Suprapubic skin (tissue), 4 donors: ENCODE data around the gene ITGAL.

ENCODE experiments used
- CTCF ChIP-seq, 2 donors: fragments of 200-600 bp in 1 of 2; fragments of 450-650 bp in 1 of 2; sonication (generic) in 1 of 2; IDR thresholded peaks; one replicate each; pipeline ENCODE4 v1.5.1; 2016 to 2019; ENCODE audit warnings: antibody characterized with exemption in 2 of 2, mild to moderate bottlenecking in 1 of 2, moderate library complexity in 1 of 2
- POLR2A ChIP-seq, 2 donors: fragments of 450-650 bp; IDR thresholded peaks; one replicate each; pipeline ENCODE4 v1.6.1; 2017; ENCODE audit warnings: antibody characterized with exemption in 2 of 2, mild to moderate bottlenecking in 2 of 2, moderate library complexity in 2 of 2
- POLR2AphosphoS5 ChIP-seq, 3 donors: sonication (generic); formaldehyde crosslinking; IDR thresholded peaks; one replicate each; pipeline ENCODE4 v1.6.1; 2017; ENCODE audit warnings: antibody characterized with exemption in 3 of 3

GRCh38 chr16:30551781-30552180 lies 79.2 kb downstream of the ITGAL start:
- TF ChIP-seq POLR2A (IDR thresholded peaks at IDR 0.05) (no peak), CTCF (IDR thresholded peaks at IDR 0.05) (no peak), POLR2AphosphoS5 (IDR thresholded peaks at IDR 0.05) (no peak)
